DOHH2 (cell line): ENCODE data around the gene TDRD7.

Experiments
- H3F3A ChIP-seq: fragments of 200-600 bp; sonication (generic), shearing (Covaris generic); 2 replicates; pipeline ENCODE4 v1.6.0; 2016; ENCODE audit warnings: antibody characterized with exemption, mild to moderate bottlenecking; ENCODE audit not compliant: control insufficient read depth, insufficient read depth
- H3K27ac ChIP-seq: fragments of 200-600 bp; sonication (generic); 2 replicates; pipeline ENCODE4 v1.5.1; 2014; ENCODE audit warnings: low read depth, mild to moderate bottlenecking, low read length, moderate library complexity
- H3K27me3 ChIP-seq: fragments of 200-600 bp; sonication (generic); 2 replicates; pipeline ENCODE4 v1.6.1; 2014; ENCODE audit warnings: mild to moderate bottlenecking, low read length, mixed read lengths; ENCODE audit not compliant: control insufficient read depth
- H3K36me3 ChIP-seq: fragments of 200-600 bp; sonication (generic); 2 replicates; pipeline ENCODE4 v1.6.1; 2014; ENCODE audit warnings: mild to moderate bottlenecking, low read length, moderate library complexity, mixed read lengths; ENCODE audit not compliant: control insufficient read depth
- H3K4me1 ChIP-seq: fragments of 200-600 bp; sonication (generic); 2 replicates; pipeline ENCODE4 v1.6.1; 2014; ENCODE audit warnings: mild to moderate bottlenecking, low read length, mixed read lengths; ENCODE audit not compliant: control insufficient read depth
- H3K4me2 ChIP-seq: fragments of 200-600 bp; sonication (generic); 2 replicates; pipeline ENCODE4 v1.6.0; 2014; ENCODE audit warnings: mild to moderate bottlenecking, low read length, moderate library complexity
- H3K4me3 ChIP-seq: fragments of 200-600 bp; sonication (generic); 2 replicates; pipeline ENCODE4 v1.5.1; 2014; ENCODE audit warnings: mild to moderate bottlenecking, low read length, mixed read lengths
- H3K79me2 ChIP-seq: fragments of 200-600 bp; sonication (generic); 2 replicates; pipeline ENCODE4 v1.6.1; 2014; ENCODE audit warnings: mild to moderate bottlenecking, low read length, mixed read lengths; ENCODE audit not compliant: control insufficient read depth
- H3K9me2 ChIP-seq: fragments of 200-600 bp; sonication (generic); replicated peaks from 2 replicates; pipeline ENCODE4 v1.6.1; 2014; ENCODE audit warnings: mild to moderate bottlenecking, low read length, mixed read lengths; ENCODE audit not compliant: control insufficient read depth
- H3K9me3 ChIP-seq: fragments of 200-600 bp; sonication (generic); 2 replicates; pipeline ENCODE4 v1.6.1; 2014; ENCODE audit warnings: antibody characterized with exemption, low read length, mixed read lengths; ENCODE audit not compliant: control insufficient read depth, insufficient read depth
- H4K20me1 ChIP-seq: fragments of 200-600 bp; sonication (generic); 2 replicates; pipeline ENCODE4 v1.6.0; 2014; ENCODE audit warnings: low read depth, mild to moderate bottlenecking, antibody characterized with exemption, low read length, moderate library complexity; ENCODE audit not compliant: control insufficient read depth, insufficient read depth
- EZH2phosphoT487 ChIP-seq: fragments of 200-600 bp; sonication (generic); IDR thresholded peaks from 2 replicates; pipeline ENCODE4 v1.6.1; 2017; ENCODE audit warnings: borderline replicate concordance, mild to moderate bottlenecking, antibody characterized with exemption, low read length, moderate library complexity, mixed read lengths
- TF ChIP-seq, protein P1 (sequence below): fragments of 200-600 bp; sonication (generic); IDR thresholded peaks from one replicate; pipeline ENCODE4 v1.5.1; 2014; ENCODE audit warnings: antibody characterized with exemption, mild to moderate bottlenecking, low read depth, low read length; ENCODE audit not compliant: poor library complexity, severe bottlenecking

Gene TDRD7

DNA sequence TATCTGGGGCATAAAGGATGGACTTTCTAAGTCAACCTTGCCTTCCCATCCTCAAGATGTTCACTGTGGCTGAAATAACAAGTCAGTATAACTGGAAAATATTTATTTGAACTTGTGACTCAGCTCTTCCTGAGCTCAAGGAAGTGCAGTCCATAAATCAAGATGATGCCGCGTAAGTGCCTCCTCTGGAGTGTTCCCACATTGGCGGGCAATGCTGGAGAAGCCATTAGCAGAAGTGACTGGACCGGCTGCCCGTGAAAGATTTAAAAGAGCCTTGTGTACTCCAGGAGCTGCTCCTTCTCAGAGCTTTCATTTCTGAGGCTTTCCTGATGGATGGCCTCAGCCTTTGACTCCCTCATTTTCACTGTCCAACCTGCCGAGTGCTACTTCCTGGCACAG, 107.0 kb downstream of the TDRD7 start:
- H3K4me3 ChIP-seq = no peak overlapping the region
- no peaks in the 10 kb centered on the region for H3K9me3 ChIP-seq
- H3F3A ChIP-seq = no peaks in the 10 kb centered on the region
- H3K36me3 ChIP-seq = no peaks in the 10 kb centered on the region
- no peak overlapping the region for H3K27ac ChIP-seq
- no peaks in the 10 kb centered on the region for H3K4me1 ChIP-seq
- no peak for TF ChIP-seq EZH2phosphoT487
- TF ChIP-seq, protein P1, sequence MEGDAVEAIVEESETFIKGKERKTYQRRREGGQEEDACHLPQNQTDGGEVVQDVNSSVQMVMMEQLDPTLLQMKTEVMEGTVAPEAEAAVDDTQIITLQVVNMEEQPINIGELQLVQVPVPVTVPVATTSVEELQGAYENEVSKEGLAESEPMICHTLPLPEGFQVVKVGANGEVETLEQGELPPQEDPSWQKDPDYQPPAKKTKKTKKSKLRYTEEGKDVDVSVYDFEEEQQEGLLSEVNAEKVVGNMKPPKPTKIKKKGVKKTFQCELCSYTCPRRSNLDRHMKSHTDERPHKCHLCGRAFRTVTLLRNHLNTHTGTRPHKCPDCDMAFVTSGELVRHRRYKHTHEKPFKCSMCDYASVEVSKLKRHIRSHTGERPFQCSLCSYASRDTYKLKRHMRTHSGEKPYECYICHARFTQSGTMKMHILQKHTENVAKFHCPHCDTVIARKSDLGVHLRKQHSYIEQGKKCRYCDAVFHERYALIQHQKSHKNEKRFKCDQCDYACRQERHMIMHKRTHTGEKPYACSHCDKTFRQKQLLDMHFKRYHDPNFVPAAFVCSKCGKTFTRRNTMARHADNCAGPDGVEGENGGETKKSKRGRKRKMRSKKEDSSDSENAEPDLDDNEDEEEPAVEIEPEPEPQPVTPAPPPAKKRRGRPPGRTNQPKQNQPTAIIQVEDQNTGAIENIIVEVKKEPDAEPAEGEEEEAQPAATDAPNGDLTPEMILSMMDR = no peak
- no peaks in the 10 kb centered on the region for H3K9me2 ChIP-seq
- H3K79me2 ChIP-seq = no peaks in the 10 kb centered on the region
- no peaks in the 10 kb centered on the region for H4K20me1 ChIP-seq
- peaks cover 1% of the 10 kb centered on the region; the same call in 1 of the 2 replicates for H3K27me3 ChIP-seq
- no peak overlapping the region for H3K4me2 ChIP-seq

DNA sequence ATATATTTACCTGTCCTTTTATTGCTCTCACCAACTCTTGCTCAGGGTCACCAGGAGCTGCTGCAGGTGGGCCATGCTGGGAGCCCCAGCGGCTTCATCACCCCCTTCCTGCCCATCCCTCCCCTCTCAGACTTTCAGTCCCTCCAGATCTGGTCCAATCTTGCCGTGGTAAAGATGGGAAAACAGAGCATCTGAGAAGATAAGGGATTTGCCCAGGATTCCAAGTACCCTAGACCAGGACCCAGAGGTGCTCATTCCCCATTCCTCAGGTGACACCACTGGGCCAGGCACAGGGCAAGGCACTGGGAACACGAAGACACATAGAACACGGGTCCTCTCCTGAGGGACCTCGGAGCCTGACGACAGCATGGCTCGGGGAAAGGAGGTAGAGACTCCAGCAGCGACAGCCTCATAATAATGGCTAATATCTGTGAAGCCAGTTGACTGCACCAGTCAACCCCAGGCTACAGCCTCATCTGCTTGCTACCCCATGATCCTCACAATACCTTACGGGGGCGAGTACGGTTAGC, 107.6 kb downstream of the TDRD7 start:
- no peaks in the 10 kb centered on the region for H3K9me2 ChIP-seq
- no peaks in the 10 kb centered on the region for H3K4me1 ChIP-seq
- H3K79me2 ChIP-seq = no peaks in the 10 kb centered on the region
- H3K4me2 ChIP-seq = no peak overlapping the region
- H3F3A ChIP-seq = no peaks in the 10 kb centered on the region
- no peak for TF ChIP-seq EZH2phosphoT487
- TF ChIP-seq, protein P1 = no peak
- H3K4me3 ChIP-seq = no peak overlapping the region
- no peaks in the 10 kb centered on the region for H4K20me1 ChIP-seq
- no peak overlapping the region for H3K27ac ChIP-seq
- H3K36me3 ChIP-seq = no peaks in the 10 kb centered on the region
- H3K27me3 ChIP-seq = peaks cover 2% of the 10 kb centered on the region; the same call in 1 of the 2 replicates
- H3K9me3 ChIP-seq = no peaks in the 10 kb centered on the region

DNA sequence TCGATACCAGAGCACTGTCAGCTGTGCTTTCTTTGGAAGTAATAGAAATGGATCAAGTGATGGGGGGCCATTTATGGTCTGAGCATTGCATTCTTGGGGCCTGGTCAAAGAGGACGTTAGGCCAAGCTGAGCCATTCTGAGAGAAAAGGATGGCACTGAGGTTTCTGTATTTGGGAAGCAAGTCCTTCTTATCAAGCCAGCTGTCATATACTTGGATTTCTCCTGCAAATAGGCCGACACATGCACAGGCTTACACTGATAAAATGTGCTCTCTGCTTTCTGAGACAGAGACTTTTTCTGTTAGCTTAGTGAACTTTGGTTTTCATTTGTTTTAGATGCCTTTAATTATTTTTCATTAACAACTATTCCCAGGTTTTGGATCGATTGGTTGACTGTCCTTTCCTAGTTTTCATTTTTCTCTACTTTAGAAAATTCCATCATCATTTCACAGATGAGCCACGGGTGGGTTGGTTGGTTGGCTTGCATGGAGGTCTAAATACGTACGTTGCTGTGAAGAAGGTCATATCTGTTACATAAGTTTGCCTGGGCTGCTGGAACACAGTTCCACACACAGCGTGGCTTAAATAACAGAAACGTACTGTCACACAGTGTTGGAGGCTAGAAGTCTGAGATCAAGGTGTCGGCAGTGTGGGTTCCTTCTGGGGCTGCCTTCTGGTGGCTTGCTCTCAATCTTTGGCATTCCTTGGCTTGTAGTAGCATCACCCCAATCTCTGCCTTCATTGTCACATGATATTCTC, 109.9 kb downstream of the TDRD7 start:
- H3F3A ChIP-seq = no peaks in the 10 kb centered on the region
- H4K20me1 ChIP-seq = no peaks in the 10 kb centered on the region
- H3K36me3 ChIP-seq = no peaks in the 10 kb centered on the region
- no peak overlapping the region for H3K4me2 ChIP-seq
- H3K4me1 ChIP-seq = no peaks in the 10 kb centered on the region
- TF ChIP-seq, protein P1 = no peak
- TF ChIP-seq EZH2phosphoT487 = no peak
- no peak overlapping the region for H3K27ac ChIP-seq
- no peaks in the 10 kb centered on the region for H3K9me2 ChIP-seq
- peaks cover 2% of the 10 kb centered on the region; the same call in 1 of the 2 replicates for H3K27me3 ChIP-seq
- H3K9me3 ChIP-seq = no peaks in the 10 kb centered on the region
- H3K4me3 ChIP-seq = no peak overlapping the region
- no peaks in the 10 kb centered on the region for H3K79me2 ChIP-seq
